NCI-H128 (cell line): ENCODE results near the gene IPO8.
"Not testable (repeated sequence)": the region's sequence is repeated elsewhere in the genome, so short reads cannot be mapped to it uniquely, and the experiment has no call there.

ENCODE experiments used
- DNase-seq: peaks from one replicate; lab custom pipeline; 2025; ENCODE audit not compliant: unreplicated experiment; lab: John Stamatoyannopoulos, UW

IPO8 gene

GRCh38 chr12:30610718-30611117, 85.0 kb downstream of the IPO8 start:
- DNase-seq, result no peak

DNA sequence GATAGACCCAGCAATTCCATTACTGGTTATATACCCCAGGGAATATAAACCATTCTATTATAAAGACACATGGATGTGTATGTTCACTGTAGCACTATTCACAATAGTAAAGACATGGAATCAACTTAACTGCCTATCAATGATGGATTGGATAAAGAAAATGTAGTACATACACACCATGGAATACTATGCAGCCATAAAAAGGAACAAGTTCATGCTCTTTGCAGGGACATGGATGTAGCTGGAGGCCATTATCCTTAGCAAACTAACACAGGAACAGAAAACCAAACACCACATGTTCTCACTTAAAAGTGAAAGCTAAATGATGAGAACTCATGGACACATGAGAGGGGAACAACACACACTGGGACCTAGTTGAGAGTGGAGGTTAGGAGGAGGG, 85.8 kb downstream of the IPO8 start:
- not testable (repeated sequence) for DNase-seq

- DNase-seq, result not testable (repeated sequence)
Measured at GRCh38 chr12:30604302-30604701, 91.4 kb downstream of the IPO8 start.

DNA sequence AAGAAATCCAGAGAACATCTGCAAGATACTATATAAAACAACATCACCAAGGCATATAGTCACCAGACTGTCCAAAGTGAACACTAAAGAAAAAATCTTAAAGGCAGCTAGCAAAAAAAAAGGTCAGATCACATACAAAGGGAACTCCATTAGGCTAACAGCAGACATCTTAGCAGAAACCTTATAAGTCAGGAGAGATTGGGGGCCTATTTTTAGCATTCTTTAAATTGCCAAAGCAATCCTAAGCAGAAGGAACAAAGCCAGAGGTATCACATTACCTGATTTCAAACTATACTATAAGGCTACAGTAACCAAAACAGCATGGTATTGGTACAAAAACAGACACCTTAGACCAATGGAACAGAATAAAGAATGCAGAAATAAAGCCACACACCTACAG, 92.5 kb downstream of the IPO8 start:
- DNase-seq, result no peak

DNA sequence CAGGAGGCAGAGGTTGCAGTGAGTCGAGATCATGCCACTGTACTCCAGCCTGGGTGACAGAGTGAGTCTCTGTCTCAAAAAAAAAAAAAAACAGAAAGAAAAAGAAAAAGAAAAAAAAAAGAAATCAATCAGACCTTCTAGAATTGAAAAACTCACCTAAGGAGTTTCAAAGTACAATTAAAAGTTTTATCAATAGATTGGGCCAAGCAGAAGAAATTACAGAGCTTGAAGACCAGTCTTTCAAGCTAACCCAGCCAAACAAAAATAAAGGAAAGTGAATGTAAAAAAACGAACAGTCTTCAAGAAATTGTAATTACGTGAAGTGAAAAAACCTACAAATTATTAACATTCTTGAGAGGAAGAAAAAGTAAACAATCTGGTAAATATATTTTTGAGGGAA, 93.0 kb downstream of the IPO8 start:
- DNase-seq, result no peak

DNA sequence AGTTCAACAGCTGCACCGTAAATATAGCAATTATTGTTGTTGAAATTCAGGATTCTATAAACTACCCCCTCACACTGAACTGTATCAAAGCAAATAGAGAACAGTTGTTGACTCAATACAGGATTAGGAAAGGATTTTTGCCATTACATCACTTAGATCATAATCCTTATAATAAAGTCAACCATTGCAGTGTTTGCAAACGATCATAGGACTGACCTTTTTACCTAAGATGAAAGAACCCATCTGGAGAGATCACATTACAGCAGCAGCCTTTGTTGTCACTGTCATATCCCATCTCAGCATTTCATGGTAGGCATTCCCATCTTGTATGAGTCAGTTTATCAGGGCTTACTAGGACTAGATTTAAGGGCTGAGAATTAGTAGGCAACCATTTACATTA, 96.1 kb downstream of the IPO8 start:
- DNase-seq, result peak; percentile 24

GRCh38 chr12:30598889-30599288, 96.8 kb downstream of the IPO8 start:
- DNase-seq, result no peak

DNA sequence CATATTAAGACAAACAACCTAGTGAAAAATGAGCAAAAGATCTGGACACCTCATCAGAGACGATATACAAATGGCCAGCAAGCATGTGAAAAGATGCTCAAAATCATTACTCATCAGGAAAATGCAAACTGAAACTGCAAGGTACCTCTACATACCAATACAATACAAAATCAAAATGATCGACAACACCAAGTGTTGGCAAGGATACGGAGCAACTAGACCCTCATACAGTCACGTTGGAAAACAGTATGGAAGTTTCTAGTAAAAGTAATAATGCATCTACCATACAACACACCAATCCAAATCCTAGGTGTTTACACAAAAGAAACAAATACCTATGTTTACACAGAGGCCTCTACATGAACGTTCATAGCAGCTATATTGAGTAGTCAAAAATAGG, 99.9 kb downstream of the IPO8 start:
- no peak for DNase-seq

GRCh38 chr12:30594509-30594908, 101.2 kb downstream of the IPO8 start:
- DNase-seq, result no peak

GRCh38 chr12:30588572-30588971, 107.1 kb downstream of the IPO8 start:
- DNase-seq, result not testable (repeated sequence)

DNA sequence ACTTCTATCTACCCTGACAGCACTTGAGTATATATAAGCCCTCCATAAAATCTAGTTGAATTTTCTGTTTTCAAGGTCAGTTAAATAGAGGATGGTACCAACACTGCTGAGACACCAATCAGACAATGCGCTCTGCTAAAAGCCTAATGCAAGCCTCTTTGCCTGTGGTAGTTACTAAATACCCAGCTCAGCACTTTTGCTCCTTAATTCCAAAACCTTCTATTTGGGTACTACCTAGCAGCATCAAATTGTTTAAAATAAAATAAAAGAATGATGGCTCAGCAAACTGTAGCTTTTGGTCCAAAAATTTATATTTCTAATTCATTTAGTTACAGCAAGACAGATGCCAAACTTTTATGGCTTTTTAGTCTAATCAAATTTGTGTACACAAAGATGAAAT, 107.9 kb downstream of the IPO8 start:
- no peak for DNase-seq

- DNase-seq, result no peak
Measured at GRCh38 chr12:30585877-30586276, 109.8 kb downstream of the IPO8 start.

DNA sequence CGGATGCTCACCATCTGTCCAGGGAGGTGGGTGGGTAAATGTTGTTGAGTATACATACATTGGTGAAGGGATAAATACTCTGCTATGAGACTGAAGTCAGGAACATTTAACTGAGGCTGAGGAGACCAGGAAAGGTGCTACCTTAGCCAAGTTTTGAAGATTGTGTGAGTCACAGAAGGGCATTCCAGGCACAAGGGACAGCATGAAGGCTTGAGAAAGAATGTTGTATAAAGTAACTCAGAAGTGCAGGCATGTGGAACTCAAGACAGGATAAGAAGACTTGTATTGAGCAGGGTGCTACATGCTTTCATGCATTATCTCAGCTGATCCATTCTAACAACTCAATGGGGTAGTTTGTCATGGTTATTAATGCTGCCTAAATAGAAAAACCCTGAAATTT, 112.7 kb downstream of the IPO8 start:
- no peak for DNase-seq

DNA sequence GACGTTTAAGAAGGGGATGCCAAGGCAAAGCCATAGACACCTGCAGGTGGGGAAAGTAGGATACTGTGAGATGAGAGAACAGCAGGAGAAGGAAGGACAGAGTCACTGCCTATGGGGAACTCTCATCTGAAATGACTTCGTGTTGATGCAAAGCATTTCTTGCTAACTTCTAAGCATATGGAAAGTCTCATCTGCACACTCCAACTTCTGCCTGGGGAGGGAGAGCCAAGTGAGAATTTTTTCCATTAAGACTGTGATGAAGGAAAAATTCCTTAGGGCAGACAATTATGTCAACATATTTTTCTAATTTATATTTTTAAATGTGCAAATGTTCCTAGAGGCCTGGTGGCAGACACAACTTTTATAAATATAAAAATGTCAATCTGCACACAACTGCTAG, 115.3 kb downstream of the IPO8 start:
- no peak for DNase-seq
